DND-41 (cell line): ENCODE data around the gene CHMP1B.

ENCODE experiments used
- ATAC-seq: fragments of 200-7000 bp; cut with Tn5 transposase; 3 replicates; pipeline ENCODE4 v1.9.1; 2021; ENCODE audit warnings: low read depth; ENCODE audit not compliant: insufficient read depth
- DNase-seq: peaks from one replicate; pipeline ENCODE4 v3.0.0-alpha.2; 2020
- H2AFZ ChIP-seq: 2 replicates; pipeline ENCODE4 v1.6.0; 2012; ENCODE audit warnings: low read depth, low read length
- H3K27ac ChIP-seq: 2 replicates; pipeline ENCODE4 v1.5.1; 2012; ENCODE audit warnings: low read length, inconsistent platforms
- H3K27me3 ChIP-seq: fragments of 200-600 bp; sonication (generic); 2 replicates; pipeline ENCODE4 v1.6.0; 2012; ENCODE audit warnings: low read length, mild to moderate bottlenecking, inconsistent platforms; ENCODE audit not compliant: insufficient read depth, poor library complexity
- H3K36me3 ChIP-seq: 2 replicates; pipeline ENCODE4 v1.5.1; 2012; ENCODE audit warnings: low read length, inconsistent platforms; ENCODE audit not compliant: insufficient read depth
- H3K4me1 ChIP-seq: 2 replicates; pipeline ENCODE4 v1.5.1; 2012; ENCODE audit warnings: mild to moderate bottlenecking, low read length; ENCODE audit not compliant: insufficient read depth
- H3K4me2 ChIP-seq: 2 replicates; pipeline ENCODE4 v1.6.0; 2012; ENCODE audit warnings: mild to moderate bottlenecking, moderate library complexity, low read length, inconsistent platforms; ENCODE audit not compliant: insufficient read depth
- H3K4me3 ChIP-seq, 2 experiments: fragments of 200-600 bp in 1 of 2; shearing (Covaris generic) in 1 of 2; 2 replicates each; pipeline ENCODE4 v1.5.1; 2012 to 2016; ENCODE audit warnings: inconsistent platforms in 2 of 2, low read length in 2 of 2, mild to moderate bottlenecking in 2 of 2, low read depth in 1 of 2, moderate library complexity in 1 of 2
- H3K79me2 ChIP-seq: 2 replicates; pipeline ENCODE4 v1.6.0; 2012; ENCODE audit warnings: low read length, inconsistent platforms; ENCODE audit not compliant: insufficient read depth
- H3K9ac ChIP-seq: 2 replicates; pipeline ENCODE4 v1.6.0; 2012; ENCODE audit warnings: low read depth, mild to moderate bottlenecking, inconsistent platforms, low read length, moderate library complexity
- H3K9me3 ChIP-seq: 2 replicates; pipeline ENCODE4 v1.5.1; 2012; ENCODE audit warnings: low read length, moderate library complexity, mild to moderate bottlenecking, inconsistent platforms; ENCODE audit not compliant: insufficient read depth, severe bottlenecking
- H4K20me1 ChIP-seq: 2 replicates; pipeline ENCODE4 v1.6.0; 2012; ENCODE audit warnings: low read length; ENCODE audit not compliant: insufficient read depth
- CTCF ChIP-seq: IDR thresholded peaks from 2 replicates; pipeline ENCODE4 v1.5.1; 2012; ENCODE audit warnings: borderline replicate concordance, low read length, moderate library complexity, mild to moderate bottlenecking; ENCODE audit not compliant: poor library complexity, severe bottlenecking; ENCODE audit errors: extremely low read depth
- EZH2 ChIP-seq: IDR thresholded peaks from 3 replicates; pipeline ENCODE4 v1.6.1; 2012; ENCODE audit warnings: borderline replicate concordance, low read depth, mild to moderate bottlenecking, moderate library complexity, low read length, inconsistent platforms; ENCODE audit not compliant: severe bottlenecking

CHMP1B gene

DNA sequence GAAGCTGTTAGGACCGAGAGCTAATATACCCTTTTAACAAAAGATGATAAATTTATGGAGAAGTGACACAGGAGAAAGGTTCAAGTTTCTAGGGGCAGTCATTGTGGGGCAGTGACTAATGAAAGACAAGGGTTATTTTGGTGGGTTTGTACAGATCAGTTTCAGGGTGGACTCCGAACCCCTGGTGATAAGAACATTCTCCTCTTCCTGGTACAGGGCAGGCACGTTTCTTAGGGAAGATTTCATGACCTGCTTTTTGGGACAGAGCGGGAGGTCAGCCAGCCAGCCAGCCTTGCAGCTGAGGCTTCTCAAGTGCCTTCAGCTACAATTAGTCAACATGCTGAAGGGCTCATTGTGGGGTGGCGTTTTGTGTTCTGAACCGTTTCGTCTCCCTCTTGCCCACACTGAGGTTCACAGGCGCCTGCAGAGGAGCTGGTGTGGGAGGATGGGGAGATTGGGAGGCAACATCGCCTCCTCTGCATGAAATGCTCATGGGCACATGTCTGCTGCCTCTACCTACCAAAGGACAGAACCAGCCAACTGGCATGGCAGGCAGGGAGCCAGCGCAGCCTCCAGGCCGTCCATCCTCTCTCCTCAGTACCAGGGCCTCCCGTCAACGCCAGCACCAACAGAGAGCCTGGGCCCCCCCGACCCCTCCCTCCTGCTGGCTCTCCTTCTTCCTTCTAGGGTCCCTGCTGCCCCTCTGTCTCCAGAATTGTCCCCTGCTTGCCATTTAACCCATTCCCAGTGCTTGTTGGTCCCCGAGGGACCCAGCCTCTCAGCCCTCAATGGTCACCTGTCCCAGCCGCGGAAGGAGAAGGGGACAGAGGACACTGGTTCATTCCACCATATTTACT is 9.6 kb downstream of the CHMP1B start:
- Histone ChIP-seq H3K4me1 (no peaks in the 10 kb centered on the region), H3K4me2 (no peak overlapping the region), H3K4me3 (no peak overlapping the region), H3K36me3 (no peaks in the 10 kb centered on the region), H3K9ac (no peak overlapping the region), H3K27me3 (no peaks in the 10 kb centered on the region), H4K20me1 (no peaks in the 10 kb centered on the region), H2AFZ (no peak overlapping the region; the same call in 1 of the 2 replicates), H3K9me3 (no peaks in the 10 kb centered on the region), H3K27ac (no peak overlapping the region), H3K79me2 (no peaks in the 10 kb centered on the region)
- ATAC-seq: no peak
- no peak for TF ChIP-seq CTCF
- no peak for TF ChIP-seq EZH2
- DNase-seq: no peak

DNA sequence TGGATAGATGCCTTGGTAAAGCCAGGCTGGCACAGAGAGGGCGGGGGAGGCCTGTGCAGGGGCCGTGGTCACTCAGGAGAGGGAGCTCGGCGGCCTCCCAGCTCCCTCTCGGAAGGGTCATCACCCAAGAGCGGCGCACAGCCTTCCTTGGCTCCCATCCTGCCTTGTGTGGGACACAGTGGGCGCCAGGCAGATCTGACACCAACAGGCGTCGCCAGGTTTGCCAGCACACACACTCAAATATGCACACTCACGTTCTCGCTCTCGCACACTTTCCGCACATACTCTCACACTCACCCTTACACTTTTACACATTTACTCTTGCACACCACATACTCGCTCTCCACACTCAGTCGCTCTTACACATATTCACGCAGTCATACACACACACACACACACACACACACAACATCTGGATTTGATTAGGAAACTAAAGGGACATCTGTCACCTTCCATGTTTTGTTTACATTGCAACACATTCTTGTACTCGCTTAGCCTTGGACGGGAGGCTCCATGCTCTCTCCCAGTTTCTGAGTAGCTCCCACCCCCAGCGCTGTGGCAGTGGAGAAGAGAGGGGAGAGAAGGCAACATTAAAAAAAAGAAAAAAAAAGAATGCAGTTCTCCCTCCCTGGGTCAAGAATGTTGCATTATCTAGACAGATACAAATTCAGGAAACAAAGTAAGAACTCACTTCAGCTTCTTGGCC is 10.5 kb downstream of the CHMP1B start:
- Histone ChIP-seq H3K9ac (no peak overlapping the region), H3K4me1 (no peaks in the 10 kb centered on the region), H3K4me3 (no peak overlapping the region), H3K4me2 (no peak overlapping the region), H3K36me3 (no peaks in the 10 kb centered on the region), H3K9me3 (no peaks in the 10 kb centered on the region), H3K79me2 (no peaks in the 10 kb centered on the region), H4K20me1 (no peaks in the 10 kb centered on the region), H2AFZ (no peak overlapping the region), H3K27me3 (no peaks in the 10 kb centered on the region), H3K27ac (no peak overlapping the region)
- no peak for TF ChIP-seq EZH2
- no peak for TF ChIP-seq CTCF
- ATAC-seq (no peak), DNase-seq (no peak)

GRCh38 chr18:11862468-11863137 is 11.4 kb downstream of the CHMP1B start:
- no peaks in the 10 kb centered on the region for H3K79me2 ChIP-seq
- no peak overlapping the region for H3K4me2 ChIP-seq
- ATAC-seq: no peak
- no peaks in the 10 kb centered on the region for H3K27me3 ChIP-seq
- no peak overlapping the region for H3K4me3 ChIP-seq
- H3K36me3 ChIP-seq: no peaks in the 10 kb centered on the region
- TF ChIP-seq CTCF: no peak
- no peak for TF ChIP-seq EZH2
- H3K4me1 ChIP-seq: no peaks in the 10 kb centered on the region
- no peak for DNase-seq
- no peaks in the 10 kb centered on the region for H3K9me3 ChIP-seq
- H2AFZ ChIP-seq: no peak overlapping the region
- H4K20me1 ChIP-seq: no peaks in the 10 kb centered on the region
- no peak overlapping the region for H3K9ac ChIP-seq
- H3K27ac ChIP-seq: no peak overlapping the region
